ENCODE results near the gene MGST2.

Gene MGST2

DNA sequence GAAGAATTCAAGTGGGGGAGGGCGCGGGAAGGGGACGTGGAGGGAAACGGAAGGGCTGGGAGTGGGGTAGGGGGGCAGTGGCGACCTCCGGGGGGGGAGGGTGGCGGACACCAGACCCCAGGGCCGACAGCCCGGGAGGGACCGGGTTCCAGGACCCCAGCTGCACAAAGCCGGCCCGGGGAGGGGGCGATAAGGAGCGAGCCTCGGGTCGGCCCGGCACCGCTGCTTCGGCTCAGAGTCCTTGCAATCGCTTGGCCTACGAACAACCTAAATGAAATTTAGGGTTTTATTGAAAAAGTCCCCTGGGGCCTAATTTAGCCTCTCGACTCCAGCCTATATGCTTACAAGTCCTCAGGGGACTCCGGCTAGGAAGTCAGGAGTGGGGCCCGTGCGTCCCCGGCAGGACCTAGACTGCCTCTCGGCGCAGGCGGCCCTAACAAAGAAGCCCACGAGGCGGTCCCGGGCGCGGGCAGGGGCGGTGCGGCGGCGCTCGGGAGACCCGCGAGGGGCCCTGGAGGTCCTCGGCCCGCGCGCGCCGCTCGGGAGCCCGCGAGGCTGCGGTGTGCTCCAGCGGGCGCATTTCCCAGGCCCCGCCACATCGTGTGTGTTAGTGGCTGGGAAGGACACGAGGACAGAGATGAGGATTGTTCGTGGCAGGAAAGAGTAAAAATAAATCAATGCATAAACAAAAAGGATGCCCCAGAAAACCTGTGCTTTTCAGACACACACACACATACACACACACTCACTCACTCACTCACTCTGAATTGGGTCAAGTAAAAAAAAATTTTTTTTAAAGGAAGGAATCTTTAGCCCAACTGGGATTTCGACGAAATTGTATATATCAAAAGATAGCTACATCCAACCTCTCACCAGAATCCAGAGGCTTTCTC lies 70.0 kb downstream of the MGST2 start:
- Histone ChIP-seq H3K36me3 (replicated peaks) (no peaks in the 10 kb centered on the region), H3K9me3 (no peaks in the 10 kb centered on the region), H3K4me1 (no peaks in the 10 kb centered on the region), H3K27me3 (ENCODE audit: low read depth) (no peaks in the 10 kb centered on the region), H3K4me3 (no peak overlapping the region)
- in situ Hi-C loops (cut with MboI; ENCODE audit: low sequenced_read_pairs): no loop called here
- DNase-seq (ENCODE audit: low spot score in 2 of 2): no peak

DNA sequence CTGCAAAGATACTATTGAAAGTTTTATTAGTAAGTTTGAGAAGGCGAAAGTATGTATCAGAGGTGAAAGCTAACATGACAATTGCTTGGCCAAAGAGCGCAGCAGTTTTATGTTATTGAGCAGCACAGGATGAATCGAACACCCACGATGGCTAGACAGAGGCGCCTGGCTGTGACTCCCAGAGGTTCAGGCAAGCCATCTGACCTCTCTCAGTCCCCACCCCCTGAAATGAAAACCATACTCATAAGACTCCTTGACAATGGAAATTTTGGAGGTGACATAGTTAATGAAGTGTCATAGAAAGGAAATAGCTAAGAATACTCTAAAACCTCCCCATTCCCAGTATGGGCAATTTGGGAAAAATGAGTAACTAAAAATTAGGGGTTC lies 70.6 kb downstream of the MGST2 start:
- no peaks in the 10 kb centered on the region for H3K27me3 ChIP-seq (ENCODE audit: low read depth)
- no peaks in the 10 kb centered on the region for H3K9me3 ChIP-seq
- DNase-seq (ENCODE audit: low spot score in 2 of 2): no peak
- H3K36me3 ChIP-seq (replicated peaks): no peaks in the 10 kb centered on the region
- no peak overlapping the region for H3K4me3 ChIP-seq
- in situ Hi-C loops (cut with MboI; ENCODE audit: low sequenced_read_pairs): no loop called here
- H3K4me1 ChIP-seq: no peaks in the 10 kb centered on the region

GRCh38 chr4:139736661-139737060 lies 71.0 kb downstream of the MGST2 start:
- Histone ChIP-seq H3K4me3 (no peak overlapping the region), H3K36me3 (replicated peaks) (no peaks in the 10 kb centered on the region), H3K27me3 (ENCODE audit: low read depth) (no peaks in the 10 kb centered on the region), H3K9me3 (no peaks in the 10 kb centered on the region), H3K4me1 (no peaks in the 10 kb centered on the region)
- DNase-seq (ENCODE audit: low spot score in 2 of 2): no peak
- in situ Hi-C loops (cut with MboI; ENCODE audit: low sequenced_read_pairs): no loop called here

GRCh38 chr4:139738846-139739613 lies 73.4 kb downstream of the MGST2 start:
- DNase-seq (ENCODE audit: low spot score in 2 of 2): no peak
- Histone ChIP-seq H3K4me3 (no peak overlapping the region), H3K36me3 (replicated peaks) (no peaks in the 10 kb centered on the region), H3K9me3 (no peaks in the 10 kb centered on the region), H3K27me3 (ENCODE audit: low read depth) (no peaks in the 10 kb centered on the region), H3K4me1 (no peaks in the 10 kb centered on the region)
- in situ Hi-C loops (cut with MboI; ENCODE audit: low sequenced_read_pairs): no loop called here

- DNase-seq (ENCODE audit: low spot score in 2 of 2): no peak
- in situ Hi-C loops (cut with MboI; ENCODE audit: low sequenced_read_pairs): no loop called here
Observed at GRCh38 chr4:139740121-139740520, 74.5 kb downstream of the MGST2 start.

GRCh38 chr4:139740531-139741041 lies 75.0 kb downstream of the MGST2 start:
- in situ Hi-C loops (cut with MboI; ENCODE audit: low sequenced_read_pairs): no loop called here
- no peaks in the 10 kb centered on the region for H3K27me3 ChIP-seq (ENCODE audit: low read depth)
- no peaks in the 10 kb centered on the region for H3K9me3 ChIP-seq
- DNase-seq (ENCODE audit: low spot score in 2 of 2): no peak
- no peak overlapping the region for H3K4me3 ChIP-seq
- H3K36me3 ChIP-seq (replicated peaks): no peaks in the 10 kb centered on the region
- H3K4me1 ChIP-seq: no peaks in the 10 kb centered on the region

More at GRCh38 chr4:139740121-139740520, 74.5 kb downstream of the MGST2 start:
- H3K27me3 ChIP-seq (ENCODE audit: low read depth): no peaks in the 10 kb centered on the region
- no peaks in the 10 kb centered on the region for H3K4me1 ChIP-seq
- H3K9me3 ChIP-seq: no peaks in the 10 kb centered on the region
- H3K4me3 ChIP-seq: no peak overlapping the region
- no peaks in the 10 kb centered on the region for H3K36me3 ChIP-seq (replicated peaks)

- Histone ChIP-seq H3K36me3 (replicated peaks) (no peaks in the 10 kb centered on the region), H3K9me3 (no peaks in the 10 kb centered on the region), H3K27me3 (ENCODE audit: low read depth) (no peaks in the 10 kb centered on the region), H3K4me1 (no peaks in the 10 kb centered on the region), H3K4me3 (no peak overlapping the region)
- no peak for DNase-seq (ENCODE audit: low spot score in 2 of 2)
- in situ Hi-C loops (cut with MboI; ENCODE audit: low sequenced_read_pairs): no loop called here
Observed at GRCh38 chr4:139743027-139743426, 77.4 kb downstream of the MGST2 start.

GRCh38 chr4:139744232-139744631 lies 78.6 kb downstream of the MGST2 start:
- no peaks in the 10 kb centered on the region for H3K4me1 ChIP-seq
- H3K4me3 ChIP-seq: no peak overlapping the region
- no peaks in the 10 kb centered on the region for H3K36me3 ChIP-seq (replicated peaks)
- H3K27me3 ChIP-seq (ENCODE audit: low read depth): no peaks in the 10 kb centered on the region
- in situ Hi-C loops (cut with MboI; ENCODE audit: low sequenced_read_pairs): no loop called here
- DNase-seq (ENCODE audit: low spot score in 2 of 2): no peak
- no peaks in the 10 kb centered on the region for H3K9me3 ChIP-seq

DNA sequence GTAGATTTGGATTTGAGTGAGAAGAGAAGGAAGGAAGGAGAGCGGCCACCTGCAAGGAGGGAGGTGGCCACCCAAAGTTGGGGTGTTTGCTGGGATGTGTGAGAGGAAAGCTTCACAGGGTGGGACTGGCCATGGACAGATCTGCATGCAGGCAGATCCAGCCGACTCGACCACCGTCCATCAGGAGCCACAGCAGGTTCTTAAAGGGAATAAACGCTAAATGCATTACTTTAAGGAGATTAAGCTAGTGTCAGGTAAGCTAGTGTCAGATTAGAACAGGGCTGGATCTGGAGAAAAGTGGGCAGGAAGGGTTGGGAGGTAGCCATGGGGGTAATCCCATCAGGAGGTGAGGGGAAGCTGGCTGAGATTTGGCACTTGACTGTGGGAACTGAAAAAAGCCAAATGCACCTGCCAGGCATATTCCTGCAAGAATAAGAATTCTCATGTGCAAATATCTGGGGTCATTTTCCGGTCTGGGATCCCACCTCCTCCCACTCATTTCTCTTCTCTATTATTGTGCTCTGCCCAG lies 79.6 kb downstream of the MGST2 start:
- no peaks in the 10 kb centered on the region for H3K9me3 ChIP-seq
- in situ Hi-C loops (cut with MboI; ENCODE audit: low sequenced_read_pairs): no loop called here
- H3K4me3 ChIP-seq: no peak overlapping the region
- no peaks in the 10 kb centered on the region for H3K4me1 ChIP-seq
- H3K27me3 ChIP-seq (ENCODE audit: low read depth): no peaks in the 10 kb centered on the region
- DNase-seq (ENCODE audit: low spot score in 2 of 2): no peak
- no peaks in the 10 kb centered on the region for H3K36me3 ChIP-seq (replicated peaks)

- no peaks in the 10 kb centered on the region for H3K9me3 ChIP-seq
- in situ Hi-C loops (cut with MboI; ENCODE audit: low sequenced_read_pairs): no loop called here
- DNase-seq (ENCODE audit: low spot score in 2 of 2): no peak
Observed at GRCh38 chr4:139746431-139747171, 81.0 kb downstream of the MGST2 start.

GRCh38 chr4:139749338-139749737 lies 83.7 kb downstream of the MGST2 start:
- no peak for DNase-seq (ENCODE audit: low spot score in 2 of 2)
- in situ Hi-C loops (cut with MboI; ENCODE audit: low sequenced_read_pairs): no loop called here
- H3K36me3 ChIP-seq (replicated peaks): no peaks in the 10 kb centered on the region

More at GRCh38 chr4:139746431-139747171, 81.0 kb downstream of the MGST2 start:
- Histone ChIP-seq H3K4me1 (no peaks in the 10 kb centered on the region), H3K27me3 (ENCODE audit: low read depth) (no peaks in the 10 kb centered on the region), H3K4me3 (no peak overlapping the region), H3K36me3 (replicated peaks) (no peaks in the 10 kb centered on the region)

GRCh38 chr4:139749835-139750498 lies 84.3 kb downstream of the MGST2 start:
- Histone ChIP-seq H3K36me3 (replicated peaks) (no peaks in the 10 kb centered on the region), H3K4me1 (no peaks in the 10 kb centered on the region), H3K4me3 (no peak overlapping the region), H3K9me3 (no peaks in the 10 kb centered on the region), H3K27me3 (ENCODE audit: low read depth) (no peaks in the 10 kb centered on the region)
- DNase-seq (ENCODE audit: low spot score in 2 of 2): no peak
- in situ Hi-C loops (cut with MboI; ENCODE audit: low sequenced_read_pairs): no loop called here

More at GRCh38 chr4:139749338-139749737, 83.7 kb downstream of the MGST2 start:
- Histone ChIP-seq H3K4me1 (no peaks in the 10 kb centered on the region), H3K27me3 (ENCODE audit: low read depth) (no peaks in the 10 kb centered on the region), H3K9me3 (no peaks in the 10 kb centered on the region), H3K4me3 (no peak overlapping the region)

GRCh38 chr4:139753686-139754085 lies 88.1 kb downstream of the MGST2 start:
- Histone ChIP-seq H3K4me1 (no peaks in the 10 kb centered on the region), H3K9me3 (no peaks in the 10 kb centered on the region), H3K4me3 (no peak overlapping the region), H3K27me3 (ENCODE audit: low read depth) (no peaks in the 10 kb centered on the region), H3K36me3 (replicated peaks) (no peaks in the 10 kb centered on the region)
- no peak for DNase-seq (ENCODE audit: low spot score in 2 of 2)
- in situ Hi-C loops (cut with MboI; ENCODE audit: low sequenced_read_pairs): no loop called here

Measured in HAP-1 (cell line).